Chondrocyte (in vitro differentiated cells): ENCODE results near the gene DVL2. TPM values are rescaled to one million over a fixed set of nuclear protein-coding genes. Genes with fewer than 3 reads are reported as not detected.

Source experiments
- DNase-seq: peaks from one replicate; pipeline ENCODE4 v3.0.0; 2021; ENCODE audit warnings: mixed read lengths, low spot score
- H3K27ac Mint-ChIP-seq: one replicate; pipeline ENCODE4 v1.8.0; 2021; ENCODE audit warnings: mild to moderate bottlenecking, moderate library complexity, mixed read lengths; ENCODE audit not compliant: unreplicated experiment
- H3K27me3 Mint-ChIP-seq: 2 replicates; pipeline ENCODE4 v1.8.0; 2021; ENCODE audit warnings: low read depth, mixed read lengths
- H3K36me3 Mint-ChIP-seq: 2 replicates; pipeline ENCODE4 v1.8.0; 2021; ENCODE audit warnings: low read depth, mixed read lengths
- H3K4me1 Mint-ChIP-seq: 2 replicates; pipeline ENCODE4 v1.8.0; 2021; ENCODE audit warnings: low read depth, mild to moderate bottlenecking, mixed read lengths
- H3K4me3 Mint-ChIP-seq: one replicate; pipeline ENCODE4 v1.8.0; 2021; ENCODE audit warnings: mild to moderate bottlenecking, moderate library complexity, mixed read lengths; ENCODE audit not compliant: unreplicated experiment
- H3K9me3 Mint-ChIP-seq: 2 replicates; pipeline ENCODE4 v1.8.0; 2021; ENCODE audit warnings: low read depth, mixed read lengths
- total RNA-seq: library from RNA; stranded (reverse); gene quantifications from 3 replicates; pipeline ENCODE4 v1.2.1, GENCODE V29; 2021
- TF ChIP-seq, protein P1 (sequence below): fragments of 200-600 bp; sonication (generic); IDR thresholded peaks from 2 replicates; pipeline ENCODE4 v1.5.0; 2021; ENCODE audit warnings: antibody characterized with exemption, mild to moderate bottlenecking, moderate library complexity

DVL2 gene
- total RNA-seq, 1 donor from 2014 or later: 58.8 TPM

DNA sequence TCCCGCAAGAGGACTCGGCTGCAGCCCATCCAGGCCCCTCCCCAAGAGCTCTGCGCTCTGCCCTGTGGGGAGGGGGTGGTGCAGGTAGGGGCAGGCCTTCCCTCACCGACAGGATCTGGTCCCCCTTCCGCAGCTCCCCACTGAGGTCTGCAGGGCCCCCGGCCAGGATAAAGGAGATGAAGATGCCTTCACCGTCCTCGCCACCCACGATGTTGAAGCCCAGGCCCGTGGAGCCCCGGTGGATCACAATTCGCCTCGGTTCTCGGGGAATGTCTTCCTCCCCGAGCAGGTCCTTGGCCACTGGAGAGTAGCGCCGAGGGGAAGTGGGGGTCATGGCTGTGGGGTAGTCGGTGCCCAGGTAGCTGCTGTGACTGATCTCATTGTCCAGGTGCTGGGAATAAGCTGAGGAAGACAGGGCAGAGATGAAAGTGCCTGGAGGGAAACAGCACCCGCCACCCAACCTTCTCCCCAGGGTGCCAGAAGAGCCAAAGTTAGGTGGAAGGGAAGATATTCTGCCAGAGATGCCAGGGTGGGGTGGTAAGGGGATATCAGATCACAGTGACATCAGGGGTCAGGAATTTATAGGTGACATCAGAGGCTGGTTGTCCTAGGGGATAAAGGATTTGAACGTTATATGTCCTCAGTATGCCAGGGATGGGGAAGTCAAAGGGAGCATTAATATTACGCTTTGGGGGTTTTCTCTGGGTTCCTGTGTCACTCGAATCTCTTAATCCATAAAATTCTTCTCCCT lies 37.5 kb downstream of the DVL2 start:
- no peak overlapping the region for H3K4me3 Mint-ChIP-seq
- H3K36me3 Mint-ChIP-seq: peaks cover 21% of the 10 kb centered on the region
- DNase-seq: no peak
- TF ChIP-seq, protein P1, sequence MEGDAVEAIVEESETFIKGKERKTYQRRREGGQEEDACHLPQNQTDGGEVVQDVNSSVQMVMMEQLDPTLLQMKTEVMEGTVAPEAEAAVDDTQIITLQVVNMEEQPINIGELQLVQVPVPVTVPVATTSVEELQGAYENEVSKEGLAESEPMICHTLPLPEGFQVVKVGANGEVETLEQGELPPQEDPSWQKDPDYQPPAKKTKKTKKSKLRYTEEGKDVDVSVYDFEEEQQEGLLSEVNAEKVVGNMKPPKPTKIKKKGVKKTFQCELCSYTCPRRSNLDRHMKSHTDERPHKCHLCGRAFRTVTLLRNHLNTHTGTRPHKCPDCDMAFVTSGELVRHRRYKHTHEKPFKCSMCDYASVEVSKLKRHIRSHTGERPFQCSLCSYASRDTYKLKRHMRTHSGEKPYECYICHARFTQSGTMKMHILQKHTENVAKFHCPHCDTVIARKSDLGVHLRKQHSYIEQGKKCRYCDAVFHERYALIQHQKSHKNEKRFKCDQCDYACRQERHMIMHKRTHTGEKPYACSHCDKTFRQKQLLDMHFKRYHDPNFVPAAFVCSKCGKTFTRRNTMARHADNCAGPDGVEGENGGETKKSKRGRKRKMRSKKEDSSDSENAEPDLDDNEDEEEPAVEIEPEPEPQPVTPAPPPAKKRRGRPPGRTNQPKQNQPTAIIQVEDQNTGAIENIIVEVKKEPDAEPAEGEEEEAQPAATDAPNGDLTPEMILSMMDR: no peak
- no peaks in the 10 kb centered on the region for H3K27me3 Mint-ChIP-seq
- H3K4me1 Mint-ChIP-seq: no peaks in the 10 kb centered on the region
- no peak overlapping the region for H3K27ac Mint-ChIP-seq
- H3K9me3 Mint-ChIP-seq: no peaks in the 10 kb centered on the region

- H3K36me3 Mint-ChIP-seq: peaks cover 26% of the 10 kb centered on the region
- H3K9me3 Mint-ChIP-seq: no peaks in the 10 kb centered on the region
- H3K4me1 Mint-ChIP-seq: no peaks in the 10 kb centered on the region
- TF ChIP-seq, protein P1: no peak
- H3K27me3 Mint-ChIP-seq: no peaks in the 10 kb centered on the region
- no peak overlapping the region for H3K27ac Mint-ChIP-seq
- no peak for DNase-seq
- H3K4me3 Mint-ChIP-seq: no peak overlapping the region
Observed at GRCh38 chr17:7195971-7196370, 38.3 kb downstream of the DVL2 start.

DNA sequence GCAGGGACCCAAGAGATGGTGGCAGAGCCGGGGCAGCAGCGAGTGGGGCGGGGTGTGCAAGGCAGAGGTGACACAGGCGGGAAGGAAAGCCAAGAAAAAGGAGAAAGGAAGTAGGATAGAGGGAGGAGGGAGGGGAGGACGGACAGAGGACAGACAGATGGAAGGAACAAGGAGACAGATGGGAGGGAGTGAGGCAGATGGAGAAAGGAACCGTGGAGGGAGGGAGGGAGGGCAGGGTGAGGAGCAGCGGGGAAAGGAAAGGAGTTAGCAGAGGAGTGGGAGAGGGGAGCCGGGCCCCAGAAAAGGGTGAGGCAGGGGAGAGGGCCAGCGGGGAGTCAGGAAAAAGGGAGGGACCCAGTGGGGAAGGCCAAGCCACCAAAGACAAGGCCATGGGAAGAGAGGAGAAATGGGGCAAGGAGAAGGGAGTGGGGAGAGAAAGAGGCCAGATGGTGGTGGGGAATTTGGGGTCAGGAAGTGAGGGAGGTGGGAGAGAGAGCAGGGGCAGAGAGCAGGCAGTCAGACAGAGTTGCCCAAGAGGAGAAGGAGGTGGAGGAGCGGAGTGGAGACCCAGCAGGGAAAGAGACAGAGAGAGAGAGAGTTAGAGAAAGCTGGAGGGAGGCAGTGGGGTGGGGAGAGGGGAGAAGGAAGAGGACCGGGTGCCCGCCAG lies 41.9 kb downstream of the DVL2 start:
- no peak overlapping the region for H3K27ac Mint-ChIP-seq
- peak; percentile 76 for DNase-seq

DNA sequence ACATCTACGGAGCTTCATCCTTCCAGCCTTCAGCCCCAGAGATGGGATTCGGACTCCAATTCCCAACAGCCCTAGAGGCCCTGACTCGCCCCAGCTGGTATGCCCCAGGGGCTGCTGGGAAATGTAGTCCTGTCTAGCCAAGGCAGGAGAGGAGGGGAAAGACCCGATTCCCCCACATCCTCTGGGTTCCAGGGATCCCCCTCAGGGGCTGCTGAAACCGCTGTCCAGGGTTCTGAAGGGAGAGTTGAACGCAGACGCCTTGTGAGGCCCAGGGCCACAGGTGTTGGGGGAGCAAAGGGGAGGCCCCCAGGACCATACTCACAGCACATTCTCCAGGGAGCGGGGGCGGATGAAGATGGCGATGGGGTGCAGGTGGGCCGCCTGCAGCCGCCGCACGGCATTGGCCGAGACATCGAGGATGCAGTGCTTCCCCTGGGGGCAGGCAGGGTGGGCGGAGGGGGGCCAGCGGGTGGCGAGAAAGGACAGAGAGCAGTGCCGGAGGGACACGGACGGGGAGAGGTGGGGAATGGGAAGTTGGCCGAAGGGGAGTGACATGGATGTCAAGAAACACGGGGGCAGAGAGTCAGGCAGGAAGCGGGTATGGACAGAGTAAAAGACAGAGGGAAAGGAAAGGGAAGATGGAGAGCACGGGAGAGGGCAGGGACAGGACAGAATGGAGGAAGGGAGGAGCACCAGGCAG lies 42.6 kb downstream of the DVL2 start:
- no peaks in the 10 kb centered on the region for H3K4me1 Mint-ChIP-seq
- no peaks in the 10 kb centered on the region for H3K9me3 Mint-ChIP-seq
- H3K27ac Mint-ChIP-seq: no peak overlapping the region
- H3K27me3 Mint-ChIP-seq: no peaks in the 10 kb centered on the region
- peaks cover 29% of the 10 kb centered on the region for H3K36me3 Mint-ChIP-seq
- H3K4me3 Mint-ChIP-seq: no peak overlapping the region
- DNase-seq: peak; percentile 53
- TF ChIP-seq, protein P1: no peak

More for the DNA sequence above, 41.9 kb downstream of the DVL2 start:
- TF ChIP-seq, protein P1: no peak
- Mint-ChIP-seq H3K4me3 (no peak overlapping the region), H3K9me3 (no peaks in the 10 kb centered on the region), H3K27me3 (no peaks in the 10 kb centered on the region), H3K36me3 (peaks cover 32% of the 10 kb centered on the region), H3K4me1 (no peaks in the 10 kb centered on the region)

- H3K27ac Mint-ChIP-seq: no peak overlapping the region
- TF ChIP-seq, protein P1: no peak
- peak; percentile 65 for DNase-seq
- H3K36me3 Mint-ChIP-seq: peaks cover 26% of the 10 kb centered on the region
- H3K27me3 Mint-ChIP-seq: no peaks in the 10 kb centered on the region
- H3K4me1 Mint-ChIP-seq: no peaks in the 10 kb centered on the region
- no peak overlapping the region for H3K4me3 Mint-ChIP-seq
- no peaks in the 10 kb centered on the region for H3K9me3 Mint-ChIP-seq
Observed at GRCh38 chr17:7191069-7191468, 43.2 kb downstream of the DVL2 start.
